Measurements from ENCODE around the gene COQ7. TPM values are rescaled to one million over a fixed set of nuclear protein-coding genes. Genes with fewer than 3 reads are reported as not detected.

Gene COQ7
- total RNA-seq, 1 experiment from 2014 or later: 25.0 TPM

DNA sequence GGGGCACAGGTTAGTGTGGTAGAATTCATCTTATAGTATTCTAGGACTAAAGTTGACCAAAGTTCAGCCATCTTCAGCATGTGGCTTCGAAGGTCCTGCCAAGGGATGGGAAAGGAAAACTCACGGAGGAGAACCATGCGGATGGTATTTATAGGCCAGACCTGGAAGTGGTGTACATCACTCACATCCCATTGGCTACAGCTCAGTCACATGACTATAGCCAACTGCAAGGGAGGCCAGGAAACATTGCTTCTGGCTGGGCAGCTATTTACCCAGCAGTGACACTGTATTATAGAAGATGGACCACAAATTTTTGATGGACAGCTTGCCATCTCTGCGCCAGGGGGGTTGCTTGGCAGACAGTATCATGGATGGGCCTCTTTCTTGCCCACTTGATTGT lies 35.7 kb upstream of the COQ7 start:
- Histone ChIP-seq H4K20me1 (ENCODE audit: low read length) (no peaks in the 10 kb centered on the region), H3K4me2 (ENCODE audit: low read length) (no peak overlapping the region), H3K27me3 (ENCODE audit: low read length) (no peaks in the 10 kb centered on the region), H3F3A (ENCODE audit: low read length, unreplicated experiment) (no peaks in the 10 kb centered on the region), H3K9me2 (replicated peaks; ENCODE audit: low read length) (no peaks in the 10 kb centered on the region), H3K4me3 (ENCODE audit: low read length) (no peak overlapping the region), H2AFZ (ENCODE audit: low read length) (no peak overlapping the region), H3K9me3 (ENCODE audit: low read length) (no peaks in the 10 kb centered on the region), H3K27ac (ENCODE audit: low read length) (no peak overlapping the region), H3K79me2 (ENCODE audit: low read length) (no peaks in the 10 kb centered on the region), H3K4me1 (ENCODE audit: insufficient read depth, low read length) (no peaks in the 10 kb centered on the region), H3K9ac (ENCODE audit: low read length) (no peak overlapping the region), H3K36me3 (ENCODE audit: low read depth, low read length) (peaks cover 18% of the 10 kb centered on the region)
- CTCF ChIA-PET: no interaction called here
- no TSS peak for BruUV-seq (replicated peaks)
- TF ChIP-seq, protein P1, sequence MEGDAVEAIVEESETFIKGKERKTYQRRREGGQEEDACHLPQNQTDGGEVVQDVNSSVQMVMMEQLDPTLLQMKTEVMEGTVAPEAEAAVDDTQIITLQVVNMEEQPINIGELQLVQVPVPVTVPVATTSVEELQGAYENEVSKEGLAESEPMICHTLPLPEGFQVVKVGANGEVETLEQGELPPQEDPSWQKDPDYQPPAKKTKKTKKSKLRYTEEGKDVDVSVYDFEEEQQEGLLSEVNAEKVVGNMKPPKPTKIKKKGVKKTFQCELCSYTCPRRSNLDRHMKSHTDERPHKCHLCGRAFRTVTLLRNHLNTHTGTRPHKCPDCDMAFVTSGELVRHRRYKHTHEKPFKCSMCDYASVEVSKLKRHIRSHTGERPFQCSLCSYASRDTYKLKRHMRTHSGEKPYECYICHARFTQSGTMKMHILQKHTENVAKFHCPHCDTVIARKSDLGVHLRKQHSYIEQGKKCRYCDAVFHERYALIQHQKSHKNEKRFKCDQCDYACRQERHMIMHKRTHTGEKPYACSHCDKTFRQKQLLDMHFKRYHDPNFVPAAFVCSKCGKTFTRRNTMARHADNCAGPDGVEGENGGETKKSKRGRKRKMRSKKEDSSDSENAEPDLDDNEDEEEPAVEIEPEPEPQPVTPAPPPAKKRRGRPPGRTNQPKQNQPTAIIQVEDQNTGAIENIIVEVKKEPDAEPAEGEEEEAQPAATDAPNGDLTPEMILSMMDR (conservative IDR thresholded peaks at IDR 0.05; ENCODE audit: low read depth, low read length): no peak
- TF ChIP-seq EZH2phosphoT487 (IDR thresholded peaks at IDR 0.05; ENCODE audit: borderline replicate concordance, low read length): no peak
- no peak for TF ChIP-seq EZH2 (IDR thresholded peaks at IDR 0.05; ENCODE audit: low read length, unreplicated experiment)
- no peak for ATAC-seq
- DNase-seq: no peak
- intact Hi-C loops (cut with micrococcal nuclease): no loop called here
- POLR2A ChIA-PET (ENCODE audit: unreplicated experiment): no interaction called here

DNA sequence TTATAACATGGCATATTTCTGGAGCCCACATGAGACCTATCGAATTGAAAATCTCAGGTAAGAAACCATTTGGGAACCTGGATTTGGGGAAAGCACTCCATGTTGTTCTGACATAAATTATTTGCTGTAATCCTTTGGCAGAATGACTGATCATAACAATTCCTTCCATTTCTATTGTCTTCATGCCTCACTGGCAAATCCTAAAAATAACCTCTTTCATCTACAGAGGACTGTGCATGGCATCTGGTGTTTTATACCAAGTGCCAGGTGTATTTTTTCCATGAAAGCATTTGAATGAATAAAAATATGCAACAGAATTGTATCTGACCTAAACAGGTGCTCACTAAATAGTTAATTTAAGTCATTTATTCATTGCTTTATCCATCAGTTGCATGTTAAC lies 33.7 kb upstream of the COQ7 start:
- no peak overlapping the region for H3K4me3 ChIP-seq (ENCODE audit: low read length)

DNA sequence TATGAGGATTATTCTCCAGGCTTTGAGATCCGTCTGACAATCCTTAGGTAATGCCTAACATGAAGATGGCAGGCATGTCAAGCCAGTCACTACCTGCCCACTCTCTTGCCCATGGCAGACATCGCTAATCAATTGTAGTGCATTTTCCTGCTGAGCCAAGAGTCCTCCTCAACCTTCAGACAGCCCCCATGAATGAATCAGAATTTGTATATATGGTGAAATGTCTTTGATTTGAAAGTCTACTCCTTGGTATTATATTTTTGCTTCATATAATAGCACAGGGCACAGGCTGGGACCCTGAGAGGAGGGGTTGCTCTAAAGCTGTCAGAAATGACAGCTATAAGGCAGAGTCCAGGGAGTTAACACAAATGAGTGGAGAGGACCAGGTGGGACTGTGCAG lies 27.0 kb upstream of the COQ7 start:
- ATAC-seq (no peak), DNase-seq (no peak)
- ChIA-PET POLR2A (ENCODE audit: unreplicated experiment) (no interaction called here), CTCF (no interaction called here)
- Histone ChIP-seq H3K79me2 (ENCODE audit: low read length) (no peaks in the 10 kb centered on the region), H4K20me1 (ENCODE audit: low read length) (no peaks in the 10 kb centered on the region), H3K4me1 (ENCODE audit: insufficient read depth, low read length) (no peaks in the 10 kb centered on the region), H3K9me3 (ENCODE audit: low read length) (no peaks in the 10 kb centered on the region), H3K36me3 (ENCODE audit: low read depth, low read length) (no peaks in the 10 kb centered on the region; the same call in 1 of the 2 replicates), H3K4me3 (ENCODE audit: low read length) (no peak overlapping the region), H3F3A (ENCODE audit: low read length, unreplicated experiment) (no peaks in the 10 kb centered on the region), H3K9me2 (replicated peaks; ENCODE audit: low read length) (no peaks in the 10 kb centered on the region), H2AFZ (ENCODE audit: low read length) (no peak overlapping the region), H3K9ac (ENCODE audit: low read length) (no peak overlapping the region), H3K27ac (ENCODE audit: low read length) (no peak overlapping the region), H3K27me3 (ENCODE audit: low read length) (no peaks in the 10 kb centered on the region), H3K4me2 (ENCODE audit: low read length) (no peak overlapping the region)
- intact Hi-C loops (cut with micrococcal nuclease): no loop called here
- TF ChIP-seq EZH2phosphoT487 (IDR thresholded peaks at IDR 0.05; ENCODE audit: borderline replicate concordance, low read length) (no peak), EZH2 (IDR thresholded peaks at IDR 0.05; ENCODE audit: low read length, unreplicated experiment) (no peak)
- TF ChIP-seq, protein P1 (conservative IDR thresholded peaks at IDR 0.05; ENCODE audit: low read depth, low read length): no peak
- BruUV-seq (replicated peaks): no TSS peak

More for the DNA sequence above, 33.7 kb upstream of the COQ7 start:
- BruUV-seq (replicated peaks): no TSS peak
- Histone ChIP-seq H3K9me3 (ENCODE audit: low read length) (no peaks in the 10 kb centered on the region), H3K36me3 (ENCODE audit: low read depth, low read length) (peaks cover 18% of the 10 kb centered on the region), H3K9me2 (replicated peaks; ENCODE audit: low read length) (no peaks in the 10 kb centered on the region), H3K79me2 (ENCODE audit: low read length) (no peaks in the 10 kb centered on the region), H3K9ac (ENCODE audit: low read length) (no peak overlapping the region), H4K20me1 (ENCODE audit: low read length) (no peaks in the 10 kb centered on the region), H2AFZ (ENCODE audit: low read length) (no peak overlapping the region), H3K27ac (ENCODE audit: low read length) (no peak overlapping the region), H3K4me1 (ENCODE audit: insufficient read depth, low read length) (no peaks in the 10 kb centered on the region), H3F3A (ENCODE audit: low read length, unreplicated experiment) (no peaks in the 10 kb centered on the region), H3K4me2 (ENCODE audit: low read length) (no peak overlapping the region), H3K27me3 (ENCODE audit: low read length) (no peaks in the 10 kb centered on the region)
- ChIA-PET CTCF (no interaction called here), POLR2A (ENCODE audit: unreplicated experiment) (no interaction called here)
- ATAC-seq (no peak), DNase-seq (no peak)
- TF ChIP-seq EZH2phosphoT487 (IDR thresholded peaks at IDR 0.05; ENCODE audit: borderline replicate concordance, low read length) (no peak), EZH2 (IDR thresholded peaks at IDR 0.05; ENCODE audit: low read length, unreplicated experiment) (no peak)
- TF ChIP-seq, protein P1 (conservative IDR thresholded peaks at IDR 0.05; ENCODE audit: low read depth, low read length): no peak
- intact Hi-C loops (cut with micrococcal nuclease): no loop called here
